ENCODE measurements around the gene TRHDE. TPM values are rescaled to one million over a fixed set of nuclear protein-coding genes. Genes with fewer than 3 reads are reported as not detected.

Gene TRHDE
- total and polyA plus RNA-seq, 9 of the 15 experiments (the other 6 are each of a cell fraction or from before 2014, with no cell fraction given) = 0.03 to 0.29 (median 0.09) TPM

DNA sequence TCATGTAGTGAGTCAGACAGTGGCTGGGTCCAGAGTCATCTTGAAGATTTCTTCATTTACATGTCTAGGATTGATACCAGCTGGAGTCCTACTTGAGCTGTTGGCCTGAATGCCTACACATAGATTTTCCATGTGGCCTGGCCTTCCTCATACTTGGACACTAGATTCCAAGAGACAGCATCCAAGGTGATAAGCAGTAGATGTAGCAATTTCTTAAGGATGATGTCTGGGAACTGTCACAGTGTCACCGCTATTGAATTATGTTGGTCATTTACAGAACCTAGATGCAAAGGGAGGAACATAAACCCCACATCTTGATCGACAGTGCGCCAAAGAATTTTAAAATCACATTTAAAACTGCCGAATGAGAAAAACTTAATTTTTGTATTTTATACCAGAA, 412.3 kb downstream of the TRHDE start:
- H3K9ac ChIP-seq (ENCODE audit: insufficient read depth in 1 of 2, low read depth in 2 of 2, low read length in 2 of 2) = no peak overlapping the region
- H3K27ac ChIP-seq (ENCODE audit: extremely low read depth, low read depth, low read length) = no peak overlapping the region
- WGBS (ENCODE audit: insufficient coverage, low coverage, missing lambda C conversion rate) = 0% methylated on average over 4 of the region's 4 CpGs
- no peaks in the 10 kb centered on the region for H3K4me1 ChIP-seq (replicated peaks in 1 of 2; ENCODE audit: control insufficient read depth in 2 of 2, insufficient read depth in 2 of 2, low read length in 2 of 2)
- H3K36me3 ChIP-seq (ENCODE audit: control insufficient read depth, insufficient read depth, low read length) = no peaks in the 10 kb centered on the region
- H3K9me1 ChIP-seq (ENCODE audit: control insufficient read depth, insufficient read depth, low read length) = no peaks in the 10 kb centered on the region
- ChIA-PET POLR2A (no interaction called here), CTCF (ENCODE audit: low intra/inter-chr PET ratio) (no interaction called here)
- in situ Hi-C loops (cut with MboI) (no loop called here), intact Hi-C loops (cut with micrococcal nuclease) (no loop called here)
- no peaks in the 10 kb centered on the region for H3K27me3 ChIP-seq (ENCODE audit: control insufficient read depth in 2 of 2, insufficient read depth in 2 of 2, low read length in 2 of 2)
- FAIRE-seq = no peak
- TF ChIP-seq PCBP1 (IDR thresholded peaks at IDR 0.05; ENCODE audit: low read depth, low read length, poor library complexity, severe bottlenecking) (no peak), ZNF785 (CRISPR knock-in tag; IDR thresholded peaks at IDR 0.05) (no peak), ZNF316 (IDR thresholded peaks at IDR 0.05) (no peak), MEF2A (IDR thresholded peaks at IDR 0.05; ENCODE audit: control insufficient read depth, low read depth, low read length) (no peak), CBFB (CRISPR knock-in tag; IDR thresholded peaks at IDR 0.05) (no peak), ARID2 (IDR thresholded peaks at IDR 0.05) (no peak), ZNF583 (CRISPR knock-in tag; IDR thresholded peaks at IDR 0.05) (no peak), CHCHD3 (CRISPR knock-in tag; IDR thresholded peaks at IDR 0.05) (no peak), ZNF3 (CRISPR knock-in tag; IDR thresholded peaks at IDR 0.05) (no peak)
- TF ChIP-seq, protein P1, sequence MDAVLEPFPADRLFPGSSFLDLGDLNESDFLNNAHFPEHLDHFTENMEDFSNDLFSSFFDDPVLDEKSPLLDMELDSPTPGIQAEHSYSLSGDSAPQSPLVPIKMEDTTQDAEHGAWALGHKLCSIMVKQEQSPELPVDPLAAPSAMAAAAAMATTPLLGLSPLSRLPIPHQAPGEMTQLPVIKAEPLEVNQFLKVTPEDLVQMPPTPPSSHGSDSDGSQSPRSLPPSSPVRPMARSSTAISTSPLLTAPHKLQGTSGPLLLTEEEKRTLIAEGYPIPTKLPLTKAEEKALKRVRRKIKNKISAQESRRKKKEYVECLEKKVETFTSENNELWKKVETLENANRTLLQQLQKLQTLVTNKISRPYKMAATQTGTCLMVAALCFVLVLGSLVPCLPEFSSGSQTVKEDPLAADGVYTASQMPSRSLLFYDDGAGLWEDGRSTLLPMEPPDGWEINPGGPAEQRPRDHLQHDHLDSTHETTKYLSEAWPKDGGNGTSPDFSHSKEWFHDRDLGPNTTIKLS (IDR thresholded peaks at IDR 0.05; ENCODE audit: borderline replicate concordance, low read depth) = no peak
- TF ChIP-seq, protein P2, sequence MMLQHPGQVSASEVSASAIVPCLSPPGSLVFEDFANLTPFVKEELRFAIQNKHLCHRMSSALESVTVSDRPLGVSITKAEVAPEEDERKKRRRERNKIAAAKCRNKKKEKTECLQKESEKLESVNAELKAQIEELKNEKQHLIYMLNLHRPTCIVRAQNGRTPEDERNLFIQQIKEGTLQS (IDR thresholded peaks at IDR 0.05) = no peak
- TF ChIP-seq, protein P2 (CRISPR knock-in tag; conservative IDR thresholded peaks at IDR 0.05) = no peak
- H3K4me2 ChIP-seq (ENCODE audit: insufficient read depth, low read length) = no peak overlapping the region
- H3K9me3 ChIP-seq (replicated peaks; ENCODE audit: control insufficient read depth, insufficient read depth, low read depth, low read length) = no peaks in the 10 kb centered on the region
- no peaks in the 10 kb centered on the region for H3K79me2 ChIP-seq (ENCODE audit: control insufficient read depth, insufficient read depth, low read length)
- no peak for DNase-seq (ENCODE audit: extremely low read depth in 1 of 4, low spot score in 3 of 4)
- H4K20me1 ChIP-seq (replicated peaks; ENCODE audit: control insufficient read depth, insufficient read depth, low read length) = no peaks in the 10 kb centered on the region
- no peak for ATAC-seq
- BruUV-seq (replicated peaks) = no TSS peak
- H3K4me3 ChIP-seq = no peak overlapping the region
- H2AFZ ChIP-seq (ENCODE audit: low read depth, low read length) = no peak overlapping the region
